Stimulated activated CD8-positive, alpha-beta memory T cell treated with anti-CD3 and anti-CD28 coated beads, Interleukin-12 subunit alpha, Interleukin-12 subunit beta, amount 100 ng/mL, for 1 hour (primary cell): ENCODE data around the gene GPD1L.
"Not testable (repeated sequence)": the region's sequence is repeated elsewhere in the genome, so short reads cannot be mapped to it uniquely, and the experiment has no call there.

Experiments used
- DNase-seq: peaks from one replicate; pipeline ENCODE4 v3.0.0-alpha.2; 2020; ENCODE audit warnings: low read depth

GPD1L gene

DNA sequence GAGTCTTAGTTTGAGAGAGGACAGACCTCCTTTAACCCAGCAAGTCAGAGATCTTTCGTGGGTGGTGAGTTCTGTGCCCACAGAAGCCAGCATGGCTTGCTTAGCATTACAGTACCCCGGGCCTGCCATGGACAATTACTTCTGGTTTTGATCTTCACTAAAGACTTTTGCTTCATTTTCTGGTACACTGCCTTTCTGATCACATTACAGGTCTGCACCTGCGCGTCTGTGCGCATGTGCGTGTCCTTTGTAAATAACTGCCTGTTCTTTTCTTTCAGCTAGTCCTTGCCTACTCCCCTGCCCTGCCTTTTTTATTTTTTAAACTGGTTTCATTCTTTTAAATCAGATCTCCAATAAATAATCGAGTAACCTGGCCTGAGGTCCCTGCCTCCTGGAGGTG lies 74.9 kb downstream of the GPD1L start:
- no peak for DNase-seq

DNA sequence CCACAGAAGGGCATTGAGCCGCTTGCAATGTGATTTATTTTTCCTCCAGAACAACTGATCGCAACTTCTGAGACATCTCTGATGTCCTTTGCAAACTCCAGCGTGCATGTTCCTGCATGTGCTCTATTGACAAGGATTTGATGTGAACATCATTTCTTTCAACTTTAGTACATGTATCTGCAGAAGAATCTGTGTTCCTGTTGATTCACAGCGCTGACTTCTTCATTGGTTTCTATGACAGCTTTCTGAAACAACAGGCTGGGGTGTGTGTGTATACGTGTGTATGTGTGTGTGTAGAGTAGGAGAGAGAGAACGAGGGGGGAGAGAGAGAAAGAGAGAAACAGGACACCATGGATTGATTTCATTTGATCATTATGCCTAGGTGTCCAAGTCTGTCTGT lies 75.4 kb downstream of the GPD1L start:
- DNase-seq = no peak

DNA sequence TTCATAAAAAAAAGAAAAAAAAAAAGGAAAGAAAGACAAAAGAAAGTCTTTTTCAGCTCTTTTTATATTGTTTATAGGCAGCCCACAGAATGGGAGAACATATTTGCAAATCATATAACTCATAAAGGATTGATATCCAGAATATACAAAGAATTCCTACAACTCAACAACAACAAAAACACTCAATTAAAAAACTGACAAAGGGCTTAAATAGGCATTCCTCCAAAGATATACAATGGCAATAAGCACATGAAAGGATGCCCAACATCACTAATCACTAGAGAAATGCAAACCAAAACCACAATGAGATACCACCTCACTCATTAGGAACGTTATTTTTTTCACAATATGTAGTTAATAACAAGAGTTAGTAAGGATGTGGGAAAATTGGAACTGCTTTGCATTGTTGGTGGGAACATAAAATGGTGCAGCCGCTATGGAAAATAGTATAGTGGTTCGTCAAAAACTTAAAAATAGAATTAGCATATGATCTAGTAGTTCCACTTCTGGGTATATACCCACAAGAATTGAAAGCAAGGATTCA lies 77.8 kb downstream of the GPD1L start:
- no peak for DNase-seq

DNA sequence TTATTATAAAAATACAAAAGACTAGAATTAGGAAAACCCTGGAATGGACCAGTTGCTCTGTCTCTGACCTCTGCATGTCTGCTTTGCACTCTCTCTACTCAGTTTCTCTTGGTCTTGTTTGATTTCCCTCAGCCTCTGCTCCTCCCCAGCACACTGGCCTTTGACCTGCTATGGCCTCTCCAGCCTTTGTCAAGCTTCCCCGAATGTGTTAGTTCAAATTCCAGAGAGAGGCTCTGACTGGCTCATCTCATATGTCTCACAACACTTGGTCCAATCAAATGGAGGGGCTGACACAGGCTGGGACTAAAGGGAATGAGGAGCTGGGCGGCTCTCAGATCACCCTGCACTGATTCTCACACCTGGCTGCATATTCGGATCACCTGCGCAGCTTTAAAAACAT lies 79.7 kb downstream of the GPD1L start:
- DNase-seq = no peak

DNA sequence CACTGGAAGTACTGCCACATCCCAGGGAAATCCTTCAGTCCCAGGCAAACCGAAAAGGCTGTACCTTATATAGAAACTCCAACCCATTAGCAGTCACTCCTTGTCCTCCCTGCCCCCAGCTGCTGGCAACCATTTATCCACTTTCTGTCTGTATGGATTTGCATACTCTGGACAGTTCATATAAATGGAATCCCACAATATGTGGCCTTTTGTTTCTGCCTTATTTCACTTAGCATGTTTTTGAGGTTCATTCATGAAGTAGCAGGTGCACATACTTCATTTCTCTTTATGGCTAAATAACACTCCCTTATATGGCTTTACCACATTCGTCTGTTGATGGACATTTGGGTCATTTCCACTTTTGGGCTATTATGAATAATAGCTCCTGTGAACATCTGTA lies 80.5 kb downstream of the GPD1L start:
- no peak for DNase-seq

DNA sequence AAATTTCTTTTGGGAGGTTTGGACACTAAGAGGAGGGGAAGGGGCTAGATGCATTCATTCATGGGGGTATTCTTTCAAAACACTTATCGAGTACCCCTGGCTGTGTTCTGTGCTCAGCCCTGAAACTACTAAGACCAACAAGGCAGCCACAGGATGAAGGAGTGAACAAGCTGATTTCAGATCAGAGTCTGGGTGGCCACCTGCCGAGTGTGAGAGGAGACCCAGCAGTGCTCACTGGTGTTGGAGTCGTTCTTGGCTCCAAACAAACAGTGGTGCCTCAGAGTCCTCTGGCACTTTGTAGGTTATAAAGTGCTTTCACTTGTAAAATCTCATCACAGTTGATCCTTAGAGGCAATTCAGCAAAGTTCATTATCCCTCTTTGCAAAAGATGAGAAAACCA lies 83.3 kb downstream of the GPD1L start:
- DNase-seq = no peak

DNA sequence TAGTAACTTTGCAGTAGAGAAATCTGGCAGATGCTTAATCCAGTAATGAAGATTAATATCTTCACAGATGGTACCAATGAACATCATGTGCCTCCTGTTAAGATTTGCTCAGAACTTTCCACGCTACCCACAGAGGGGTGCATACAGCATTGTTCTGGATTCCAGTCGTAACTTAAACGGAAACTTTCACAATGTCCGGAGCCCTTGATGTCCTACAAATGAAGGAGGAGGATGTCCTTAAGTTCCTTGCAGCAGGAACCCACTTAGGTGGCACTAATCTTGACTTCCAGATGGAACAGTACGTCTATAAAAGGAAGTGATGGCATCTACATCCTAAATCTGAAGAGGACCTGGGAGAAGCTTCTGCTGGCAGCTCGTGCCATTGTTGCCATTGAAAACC lies 84.1 kb downstream of the GPD1L start:
- not testable (repeated sequence) for DNase-seq

DNA sequence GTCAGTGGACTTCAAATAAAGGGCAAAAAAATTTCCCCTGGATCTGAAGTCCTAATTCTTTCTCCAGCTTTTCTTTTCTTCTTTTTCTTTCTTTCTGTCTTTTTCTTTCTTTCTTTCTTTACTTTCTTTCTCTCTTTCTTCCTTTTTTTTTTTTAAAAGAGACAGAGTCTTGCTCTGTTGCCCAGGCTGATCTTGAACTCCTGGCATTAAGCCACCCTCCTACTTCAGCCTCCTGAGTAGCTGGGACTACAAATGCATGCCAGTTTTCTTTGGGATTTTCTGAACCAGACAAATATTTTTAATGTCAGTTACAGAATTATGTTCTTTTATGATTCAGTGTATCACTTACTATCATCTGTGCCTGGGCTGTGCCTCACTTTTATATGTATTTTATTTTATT lies 86.7 kb downstream of the GPD1L start:
- DNase-seq = no peak

DNA sequence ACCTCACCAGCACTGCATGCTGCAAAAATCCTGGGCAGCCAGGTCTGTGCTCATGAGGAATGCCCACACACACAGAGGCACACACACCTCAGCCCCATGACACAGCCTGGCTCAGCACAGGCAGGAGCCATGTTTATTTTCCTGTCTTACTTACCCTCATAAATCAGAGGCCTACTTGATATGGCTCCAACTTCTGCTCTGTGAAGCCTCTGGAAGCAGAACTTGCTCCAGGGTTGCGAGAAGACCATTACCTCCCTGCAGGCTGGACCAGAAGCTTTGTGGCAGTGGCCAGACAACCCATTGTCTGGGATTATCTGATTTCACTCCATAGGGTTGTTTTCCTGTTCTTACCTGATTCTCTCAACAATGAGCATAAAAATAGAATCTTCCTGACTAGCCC lies 88.2 kb downstream of the GPD1L start:
- no peak for DNase-seq

DNA sequence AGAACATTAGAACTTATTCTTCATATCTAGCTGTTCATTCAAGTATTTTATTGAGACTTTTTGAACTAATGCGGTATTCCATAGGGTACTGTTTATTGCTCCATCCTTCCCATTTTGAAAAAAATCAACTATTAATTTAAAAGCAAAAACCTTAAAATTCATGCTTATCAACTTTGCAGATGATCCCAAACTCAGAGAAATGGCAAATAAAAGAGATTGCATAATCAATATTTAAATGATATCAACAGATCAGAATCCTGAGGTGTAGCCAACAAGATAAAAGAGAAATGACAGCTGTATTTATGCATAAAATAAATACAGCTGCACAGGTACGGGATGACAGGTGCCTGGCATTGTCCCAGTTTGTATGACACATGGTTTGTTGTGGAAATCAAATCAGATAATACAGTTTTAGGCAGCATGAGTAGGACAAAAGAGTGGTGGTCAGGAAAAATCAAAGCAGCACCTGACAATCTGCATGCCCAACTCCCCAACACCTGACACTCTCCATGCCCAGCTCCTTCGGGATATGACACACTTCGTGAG lies 89.6 kb downstream of the GPD1L start:
- no peak for DNase-seq

DNA sequence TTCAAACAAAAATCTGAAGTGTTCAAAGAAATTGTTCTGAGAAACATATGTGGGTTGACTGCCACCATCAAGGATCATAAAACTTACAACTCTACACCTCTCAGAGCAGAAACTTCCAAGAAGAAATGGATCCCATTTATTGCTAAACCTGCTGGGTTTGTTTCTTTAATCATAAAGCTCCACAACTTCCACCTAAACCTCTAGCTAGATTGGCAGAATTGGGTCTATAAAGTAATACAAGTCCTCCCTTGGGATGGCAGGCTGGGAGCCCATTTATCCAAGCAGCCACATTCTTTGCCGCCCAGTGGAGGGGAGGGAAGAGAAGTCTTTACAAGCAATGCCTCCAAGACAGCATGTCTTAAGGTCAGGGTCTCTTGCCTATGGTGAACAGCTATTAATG lies 91.6 kb downstream of the GPD1L start:
- DNase-seq = no peak

DNA sequence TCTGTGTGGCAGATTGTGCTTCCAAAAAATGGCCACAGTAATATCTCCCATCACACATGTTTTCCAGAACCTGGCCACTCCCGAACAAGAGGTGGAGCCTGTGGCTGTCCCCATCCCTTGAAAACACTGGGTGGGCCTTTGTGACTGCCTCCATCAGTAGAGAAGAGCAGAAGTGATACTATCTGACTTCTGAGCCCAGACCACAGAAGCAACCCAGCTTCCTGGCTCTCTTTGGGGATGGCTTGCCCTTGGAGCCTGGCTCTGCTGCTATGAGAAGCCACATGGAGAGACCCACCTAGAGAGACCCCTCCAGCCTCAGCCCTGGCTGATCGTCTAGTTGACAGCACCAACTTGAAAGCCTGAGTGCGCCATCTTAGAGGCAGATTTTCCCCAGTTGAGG lies 92.3 kb downstream of the GPD1L start:
- DNase-seq = no peak

DNA sequence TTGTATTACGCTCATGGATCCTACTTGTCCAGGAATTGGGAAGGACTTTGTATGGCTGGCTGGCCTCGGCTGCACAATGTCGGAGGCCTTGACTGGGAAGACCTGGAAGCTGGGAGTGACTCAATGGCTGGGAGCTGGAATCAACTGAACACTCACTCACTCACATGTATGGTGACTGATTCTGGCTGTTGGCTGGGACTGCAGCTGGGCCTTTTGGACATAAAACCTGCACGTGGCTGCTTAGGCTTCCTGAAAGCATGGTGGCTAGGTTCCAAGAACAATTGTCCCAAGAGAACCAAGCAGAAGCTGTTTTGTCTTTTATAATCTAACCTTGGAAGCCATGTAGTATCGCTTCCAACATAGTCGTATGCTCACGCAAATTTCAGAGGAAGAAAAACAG lies 94.1 kb downstream of the GPD1L start:
- DNase-seq = no peak

DNA sequence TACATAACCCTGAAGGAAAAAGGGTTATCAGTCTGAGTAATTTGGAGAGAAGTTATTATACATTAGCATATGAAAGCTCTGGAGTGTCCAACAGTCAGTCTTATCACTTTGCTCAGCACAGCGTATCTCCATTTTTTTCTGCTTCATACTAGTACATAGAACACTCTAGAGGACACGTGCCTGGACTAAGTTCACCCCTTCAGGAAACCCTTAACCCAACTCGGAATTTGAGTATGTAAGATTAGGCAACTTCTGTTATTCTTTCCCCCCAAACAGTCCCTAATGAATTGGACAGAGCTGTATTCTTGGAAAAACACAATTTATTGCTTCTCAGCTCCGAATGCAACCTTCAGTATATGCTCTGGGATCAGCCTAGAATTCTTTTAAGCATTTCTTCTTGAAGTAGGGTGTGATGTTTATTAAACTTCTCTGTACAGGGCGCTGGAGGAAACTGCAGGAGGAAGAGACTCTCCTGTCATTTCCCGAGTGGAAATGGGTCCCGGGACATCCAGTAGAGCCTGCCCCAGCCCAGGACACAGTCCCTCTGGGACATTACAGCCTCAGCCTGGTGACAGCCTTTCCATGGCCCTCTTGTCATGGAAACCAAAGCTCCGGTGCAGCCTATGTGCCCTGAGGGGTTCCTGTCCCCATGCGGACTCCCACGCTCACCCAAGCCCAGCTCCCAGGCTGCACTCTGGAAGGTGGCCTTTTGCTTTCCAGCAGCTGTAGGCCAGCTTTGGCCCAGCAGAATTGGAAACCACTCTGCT lies 94.8 kb downstream of the GPD1L start:
- DNase-seq = no peak

DNA sequence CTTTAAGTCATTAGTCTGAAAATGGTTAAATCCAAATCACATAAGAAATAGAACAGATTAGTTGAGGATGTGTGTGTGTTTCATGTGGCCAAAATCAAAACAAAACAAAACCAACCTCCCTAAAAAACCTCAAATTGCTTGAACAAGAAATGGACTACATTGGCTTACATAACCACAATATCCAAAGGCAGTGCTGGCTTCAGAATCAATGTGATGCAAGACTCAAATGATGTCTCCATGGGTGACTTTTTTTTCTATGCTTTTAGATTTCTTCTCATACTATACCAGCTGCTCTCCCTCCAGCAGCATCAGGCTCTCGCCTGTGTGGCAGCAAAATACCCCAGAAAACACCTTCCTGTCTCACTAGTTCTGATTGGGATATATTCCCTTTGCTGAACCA lies 96.1 kb downstream of the GPD1L start:
- DNase-seq = no peak

DNA sequence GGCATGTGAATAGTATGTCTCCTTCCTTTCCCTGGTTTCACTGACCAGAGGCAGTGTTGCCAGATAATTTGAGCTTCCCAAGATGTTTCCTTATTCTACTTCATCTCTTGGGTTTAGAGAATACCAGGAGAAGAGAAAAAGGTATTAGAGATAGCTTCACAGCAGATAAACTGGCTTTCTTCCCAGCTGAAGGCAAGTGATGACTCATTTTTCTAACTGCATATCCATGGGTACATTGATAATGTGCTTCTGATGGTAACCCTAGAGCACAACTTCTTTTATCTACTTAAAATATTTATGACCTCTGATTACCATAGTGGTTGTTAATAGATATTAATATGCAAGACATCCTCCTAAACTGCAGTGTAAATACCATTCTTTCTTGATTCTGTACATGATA lies 97.4 kb downstream of the GPD1L start:
- no peak for DNase-seq

DNA sequence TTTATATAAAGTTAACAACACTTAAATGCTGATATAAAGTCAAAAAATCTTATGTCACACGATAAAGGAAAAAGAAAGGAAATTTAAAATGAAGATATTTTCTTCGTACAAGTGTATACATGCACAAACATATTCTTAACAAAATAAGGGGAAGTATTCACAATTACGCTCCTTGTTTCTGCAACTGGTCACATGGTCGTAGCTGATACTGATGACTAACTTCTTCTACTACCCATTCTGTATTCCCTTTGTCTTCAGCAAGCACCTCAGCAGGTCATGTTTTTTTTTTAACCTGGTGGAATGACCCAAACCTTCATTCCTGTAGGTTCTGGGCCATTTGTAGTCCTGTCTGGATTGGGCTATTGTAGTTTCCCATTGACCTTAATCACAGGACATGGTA lies 102.0 kb downstream of the GPD1L start:
- no peak for DNase-seq

DNA sequence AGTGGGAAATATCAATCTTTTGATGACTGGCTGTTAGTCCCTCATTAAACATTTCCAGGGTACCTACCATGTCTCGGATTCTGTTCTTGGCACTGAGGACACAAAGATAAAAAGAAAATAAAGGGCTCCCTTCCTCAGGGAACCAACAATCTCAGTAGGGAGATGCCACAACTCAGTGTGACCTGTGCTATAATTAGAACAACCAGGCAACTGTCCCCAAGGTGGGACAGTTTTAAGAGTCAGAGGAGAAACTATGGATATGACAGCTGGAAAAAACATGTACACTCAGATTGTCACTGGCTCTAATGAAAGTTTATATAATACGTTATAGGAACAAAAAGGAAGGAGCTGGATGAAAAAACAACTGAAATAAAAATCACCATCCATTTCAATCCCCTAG lies 108.8 kb downstream of the GPD1L start:
- no peak for DNase-seq

DNA sequence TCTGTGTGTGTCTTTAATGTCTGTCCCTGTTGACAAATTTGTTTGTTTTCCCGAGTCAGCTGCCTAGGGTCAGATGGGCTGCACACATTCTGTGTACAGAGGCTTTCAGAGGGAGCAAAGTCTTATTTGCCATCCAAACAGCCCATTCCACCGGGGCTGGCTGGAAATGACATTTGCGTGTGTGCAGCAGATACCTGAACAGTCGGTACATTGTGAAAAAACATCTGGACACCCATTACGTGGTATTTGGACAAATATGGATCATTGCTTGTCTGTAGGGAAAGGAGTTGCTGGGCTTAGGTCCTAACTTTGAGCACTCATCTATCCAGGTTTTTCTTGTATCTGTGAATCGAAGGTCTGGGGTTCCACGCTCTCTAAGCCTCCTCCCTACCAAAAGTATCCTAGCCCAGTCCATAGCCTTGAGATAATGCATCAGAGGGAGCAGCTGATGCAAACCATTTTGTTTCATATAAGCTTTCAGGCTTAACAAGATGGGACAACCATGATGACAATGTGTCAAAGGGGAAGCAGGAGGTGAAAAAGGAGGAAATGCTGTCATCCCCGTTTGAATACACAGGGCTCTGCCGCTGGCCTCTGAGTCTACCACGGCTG lies 109.9 kb downstream of the GPD1L start:
- no peak for DNase-seq

DNA sequence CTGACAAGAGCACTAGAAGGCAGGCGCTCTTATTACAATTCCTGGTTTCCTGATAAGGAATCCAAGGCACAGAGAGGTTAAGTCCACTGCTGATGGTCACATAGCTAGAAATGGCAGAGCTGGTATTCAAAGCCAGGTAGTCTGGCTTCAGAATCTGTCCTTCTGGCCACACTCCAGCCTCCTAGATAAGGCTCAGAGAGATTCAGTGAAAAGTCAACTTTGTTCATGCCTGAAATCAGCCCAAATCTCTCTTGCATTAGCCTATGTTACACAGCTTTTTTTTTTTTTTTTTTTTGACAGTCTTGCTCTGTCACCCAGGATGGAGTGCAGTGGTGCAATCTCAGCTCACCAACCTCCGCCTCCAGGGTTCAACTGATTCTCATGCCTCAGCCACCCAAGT lies 110.9 kb downstream of the GPD1L start:
- no peak for DNase-seq
